ENCODE measurements around the gene MAMLD1. TPM values are rescaled to one million over a fixed set of nuclear protein-coding genes. Genes with fewer than 3 reads are reported as not detected.

Gene MAMLD1
- total RNA-seq, 4 donors from 2014 or later = 4.5 to 10.3 (median 6.2) TPM

DNA sequence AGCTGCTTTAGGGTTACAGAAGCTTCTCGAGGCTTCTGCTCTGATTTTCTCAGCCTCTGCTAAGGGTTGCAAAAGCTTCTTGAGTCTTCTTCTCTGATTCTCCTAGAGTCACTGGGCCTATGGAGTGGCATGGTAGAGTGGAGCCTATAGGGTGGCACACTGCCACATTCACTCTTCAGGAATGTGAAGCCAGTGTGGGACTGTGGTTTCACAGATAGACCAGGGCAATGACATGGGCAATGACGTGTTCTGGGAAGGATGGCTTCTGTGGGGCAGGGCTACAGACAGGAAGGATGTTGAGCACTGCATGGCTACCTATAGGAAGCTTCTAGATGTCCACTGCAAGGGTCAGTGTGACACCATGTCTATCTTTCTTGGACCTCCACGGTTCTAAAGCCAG is 11.0 kb upstream of the MAMLD1 start:
- TF ChIP-seq, protein P1, sequence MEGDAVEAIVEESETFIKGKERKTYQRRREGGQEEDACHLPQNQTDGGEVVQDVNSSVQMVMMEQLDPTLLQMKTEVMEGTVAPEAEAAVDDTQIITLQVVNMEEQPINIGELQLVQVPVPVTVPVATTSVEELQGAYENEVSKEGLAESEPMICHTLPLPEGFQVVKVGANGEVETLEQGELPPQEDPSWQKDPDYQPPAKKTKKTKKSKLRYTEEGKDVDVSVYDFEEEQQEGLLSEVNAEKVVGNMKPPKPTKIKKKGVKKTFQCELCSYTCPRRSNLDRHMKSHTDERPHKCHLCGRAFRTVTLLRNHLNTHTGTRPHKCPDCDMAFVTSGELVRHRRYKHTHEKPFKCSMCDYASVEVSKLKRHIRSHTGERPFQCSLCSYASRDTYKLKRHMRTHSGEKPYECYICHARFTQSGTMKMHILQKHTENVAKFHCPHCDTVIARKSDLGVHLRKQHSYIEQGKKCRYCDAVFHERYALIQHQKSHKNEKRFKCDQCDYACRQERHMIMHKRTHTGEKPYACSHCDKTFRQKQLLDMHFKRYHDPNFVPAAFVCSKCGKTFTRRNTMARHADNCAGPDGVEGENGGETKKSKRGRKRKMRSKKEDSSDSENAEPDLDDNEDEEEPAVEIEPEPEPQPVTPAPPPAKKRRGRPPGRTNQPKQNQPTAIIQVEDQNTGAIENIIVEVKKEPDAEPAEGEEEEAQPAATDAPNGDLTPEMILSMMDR (IDR thresholded peaks at IDR 0.05) = no peak
- DNase-seq (ENCODE audit: low spot score) = no peak
- ATAC-seq (ENCODE audit: low FRiP score) = no peak

DNA sequence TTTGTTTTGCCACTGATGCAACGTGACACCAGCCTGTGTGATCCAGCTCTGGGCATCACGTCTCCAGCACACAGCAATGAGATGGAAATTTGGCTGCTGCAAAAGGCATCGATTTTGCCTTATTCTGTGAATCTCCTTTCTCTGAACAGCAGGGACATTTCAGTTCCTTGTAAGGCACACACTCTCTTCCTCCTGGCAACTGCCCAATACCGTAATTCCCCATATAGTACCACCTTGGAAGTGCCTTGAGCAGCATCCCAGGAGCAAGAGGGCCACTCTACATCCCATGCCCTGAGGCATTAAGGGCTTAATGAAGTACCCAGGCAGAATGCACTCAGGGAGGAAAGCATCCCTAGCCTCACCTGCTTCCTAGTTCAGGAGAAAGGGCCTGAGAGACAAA is 10.5 kb upstream of the MAMLD1 start:
- no peak for DNase-seq (ENCODE audit: low spot score)
- TF ChIP-seq, protein P1 (IDR thresholded peaks at IDR 0.05) = no peak
- ATAC-seq (ENCODE audit: low FRiP score) = no peak

DNA sequence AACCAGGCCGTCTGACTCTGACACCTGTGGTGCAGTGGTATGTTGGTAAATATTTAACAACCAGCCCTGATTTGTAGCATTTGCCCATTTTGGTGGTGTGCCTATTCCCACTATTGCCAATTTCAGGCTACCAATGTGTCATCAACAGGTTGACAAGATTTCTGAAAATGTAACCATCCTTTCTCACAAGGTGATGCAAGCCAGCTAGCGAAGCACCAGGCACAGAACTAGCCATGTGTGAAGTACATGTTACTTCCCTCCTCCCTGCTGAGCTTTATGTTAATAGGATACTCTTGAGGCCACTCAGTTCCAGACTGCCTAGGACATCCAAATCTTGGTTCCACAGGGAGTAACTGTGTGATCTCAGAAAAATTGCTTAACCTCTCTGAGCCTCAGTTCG is 7.2 kb upstream of the MAMLD1 start:
- TF ChIP-seq, protein P1 (IDR thresholded peaks at IDR 0.05) = no peak
- DNase-seq (ENCODE audit: low spot score) (no peak), ATAC-seq (ENCODE audit: low FRiP score) (no peak)

DNA sequence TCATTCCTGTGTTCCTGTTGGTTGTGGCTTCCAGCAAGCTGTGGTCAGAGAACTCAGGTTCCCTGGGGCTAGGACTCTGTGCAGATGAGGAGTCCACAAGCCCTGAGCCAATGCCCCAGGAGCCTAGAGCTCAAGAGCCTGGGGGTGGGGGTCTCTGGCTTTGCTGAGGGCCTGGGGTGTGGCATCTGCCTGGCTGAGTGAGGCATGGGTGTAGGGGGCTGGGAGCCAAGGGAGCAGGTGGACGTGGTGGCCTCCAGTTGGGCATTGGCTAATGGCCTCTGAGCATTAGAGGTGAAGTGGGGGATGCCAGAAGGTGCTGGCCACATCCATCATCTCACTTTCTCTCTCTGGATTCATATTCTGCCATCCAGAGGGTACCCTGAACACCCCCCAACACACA is 5.3 kb upstream of the MAMLD1 start:
- ATAC-seq (ENCODE audit: low FRiP score) (no peak), DNase-seq (ENCODE audit: low spot score) (no peak)
- TF ChIP-seq, protein P1 (IDR thresholded peaks at IDR 0.05) = no peak

DNA sequence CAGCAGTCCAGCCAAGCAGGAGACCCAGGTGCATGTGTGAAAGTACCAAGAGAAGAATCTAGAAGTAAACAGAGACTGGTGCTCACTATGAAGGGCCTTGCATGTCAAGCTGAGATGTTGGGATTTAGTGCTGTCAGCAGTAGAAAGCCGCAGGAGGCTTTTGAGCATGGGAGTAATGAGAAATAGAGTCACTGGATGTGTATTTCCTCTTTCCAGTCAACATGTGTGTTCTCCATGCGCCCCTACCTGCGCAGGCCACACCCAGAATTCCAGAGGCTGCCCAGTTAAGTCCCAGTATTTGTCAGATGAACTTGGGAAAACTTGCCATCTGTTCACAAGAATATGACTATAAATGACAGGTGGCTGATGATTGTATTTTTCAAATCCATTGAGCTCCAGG is 4.5 kb upstream of the MAMLD1 start:
- TF ChIP-seq, protein P1 (IDR thresholded peaks at IDR 0.05) = no peak
- no peak for ATAC-seq (ENCODE audit: low FRiP score)
- DNase-seq (ENCODE audit: low spot score) = no peak

DNA sequence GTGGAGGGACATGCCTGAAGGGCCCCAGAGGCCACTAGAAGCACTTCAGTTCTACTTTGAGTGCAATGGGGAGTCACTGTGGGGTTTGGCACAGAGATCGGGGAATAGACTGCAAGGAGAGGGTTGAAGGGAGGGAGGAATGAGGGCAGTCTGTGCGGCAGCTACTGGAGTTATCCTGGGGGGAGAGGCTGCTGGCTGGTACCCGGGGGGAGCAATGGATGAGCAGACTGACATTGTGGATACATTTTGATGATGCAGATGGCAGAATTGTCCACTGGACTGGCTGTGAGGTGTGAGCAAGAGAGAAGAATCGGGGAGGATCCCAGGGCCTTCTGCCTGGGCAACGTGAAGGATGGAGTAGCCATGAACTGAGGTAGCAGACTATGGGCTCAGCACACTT is 2.8 kb upstream of the MAMLD1 start:
- DNase-seq (ENCODE audit: low spot score) (no peak), ATAC-seq (ENCODE audit: low FRiP score) (no peak)
- TF ChIP-seq, protein P1 (IDR thresholded peaks at IDR 0.05) = no peak

DNA sequence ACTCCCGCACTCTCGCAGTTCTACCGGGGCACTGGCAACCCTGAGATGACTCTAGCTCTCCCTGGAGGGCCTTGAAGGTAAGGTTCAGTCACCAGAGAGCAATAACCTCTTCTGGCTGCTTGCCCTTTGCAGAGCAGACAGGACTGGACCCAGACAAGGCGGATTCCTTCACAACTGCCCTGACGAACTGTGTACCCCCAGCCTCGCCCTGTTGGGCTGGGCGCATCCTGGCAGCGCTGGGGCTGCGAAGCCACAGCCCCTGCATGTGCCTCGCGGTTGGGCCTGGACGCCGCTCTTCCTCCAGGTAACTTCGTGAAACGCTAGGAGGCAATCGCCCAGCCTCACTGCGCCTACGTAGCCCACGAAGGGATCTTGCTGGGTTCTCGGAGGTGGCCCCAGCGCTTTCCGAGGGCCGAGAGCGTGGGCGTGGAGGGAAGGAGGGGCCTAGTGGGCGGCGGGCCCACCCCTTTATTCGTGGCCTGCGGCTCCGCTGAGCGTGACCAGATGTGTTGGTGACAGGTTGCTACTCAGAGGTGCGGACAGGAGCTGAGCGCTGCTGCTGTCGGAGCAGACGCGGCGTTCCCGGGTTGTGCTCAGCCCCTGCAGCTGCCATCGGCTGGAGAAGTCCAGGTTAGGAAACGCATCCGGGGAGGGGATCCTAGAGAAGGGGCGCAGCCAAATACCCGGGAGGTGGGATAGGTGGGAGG is 1.9 kb upstream of the MAMLD1 start:
- DNase-seq (ENCODE audit: low spot score) = no peak
- ATAC-seq (ENCODE audit: low FRiP score) = no peak
- TF ChIP-seq, protein P1 (IDR thresholded peaks at IDR 0.05) = no peak

Data from omental fat pad (tissue), 4 donors.